Vagina (tissue), 2 donors: ENCODE results near the gene PYCARD.

ENCODE experiments used
- CTCF ChIP-seq, 3 experiments: fragments of 450-650 bp in 2 of 3; fragments of 200-600 bp in 1 of 3; sonication (generic) in 1 of 3; IDR thresholded peaks; one replicate each; pipeline ENCODE4 v1.5.1; 2017 to 2019; ENCODE audit warnings: antibody characterized with exemption in 3 of 3, mild to moderate bottlenecking in 2 of 3, moderate library complexity in 2 of 3
- POLR2A ChIP-seq, 2 donors: fragments of 450-650 bp; IDR thresholded peaks; one replicate each; pipeline ENCODE4 v1.6.1; 2017; ENCODE audit warnings: antibody characterized with exemption in 2 of 2, mild to moderate bottlenecking in 2 of 2, moderate library complexity in 2 of 2
- POLR2AphosphoS5 ChIP-seq, 2 donors: sonication (generic); formaldehyde crosslinking; IDR thresholded peaks; one replicate each; pipeline ENCODE4 v1.9.0; 2017; ENCODE audit warnings: antibody characterized with exemption in 2 of 2, mild to moderate bottlenecking in 2 of 2, low read depth in 1 of 2; ENCODE audit not compliant: insufficient read depth in 1 of 2

DNA sequence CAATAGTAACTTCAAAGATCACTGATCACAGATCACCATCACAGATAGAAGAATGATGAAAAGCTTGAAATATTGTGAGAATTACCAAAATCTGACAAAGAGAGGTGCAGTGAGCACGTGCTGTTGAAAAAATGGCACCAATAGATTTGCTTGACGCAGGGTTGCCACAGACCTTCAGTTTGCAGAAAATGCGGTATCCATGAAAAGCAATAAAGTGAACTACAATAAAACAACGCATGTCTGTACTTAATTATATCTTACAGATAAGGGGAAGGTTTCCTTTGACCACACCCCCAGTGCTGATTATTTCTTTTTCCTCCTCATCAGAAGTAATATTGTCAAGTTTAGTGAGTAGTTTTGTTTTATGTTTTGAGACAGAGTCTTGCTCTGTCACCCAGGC, 35.5 kb upstream of the PYCARD start:
- TF ChIP-seq CTCF (IDR thresholded peaks at IDR 0.05) (no peak), POLR2A (IDR thresholded peaks at IDR 0.05) (no peak), POLR2AphosphoS5 (IDR thresholded peaks at IDR 0.05; ENCODE audit: insufficient read depth in 1 of 2, low read depth in 1 of 2) (no peak)
